ENCODE data around the gene GRM2.

The GRM2 gene

DNA sequence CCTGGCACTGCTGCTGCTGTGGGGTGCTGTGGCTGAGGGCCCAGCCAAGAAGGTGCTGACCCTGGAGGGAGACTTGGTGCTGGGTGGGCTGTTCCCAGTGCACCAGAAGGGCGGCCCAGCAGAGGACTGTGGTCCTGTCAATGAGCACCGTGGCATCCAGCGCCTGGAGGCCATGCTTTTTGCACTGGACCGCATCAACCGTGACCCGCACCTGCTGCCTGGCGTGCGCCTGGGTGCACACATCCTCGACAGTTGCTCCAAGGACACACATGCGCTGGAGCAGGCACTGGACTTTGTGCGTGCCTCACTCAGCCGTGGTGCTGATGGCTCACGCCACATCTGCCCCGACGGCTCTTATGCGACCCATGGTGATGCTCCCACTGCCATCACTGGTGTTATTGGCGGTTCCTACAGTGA is 2.1 kb downstream of the GRM2 start:
- no peak overlapping the region for H3K9ac ChIP-seq (ENCODE audit: low read length)
- no peak overlapping the region for H3K4me3 ChIP-seq (ENCODE audit: low read depth in 1 of 2, low read length in 2 of 2)
- H3K27me3 ChIP-seq (ENCODE audit: control insufficient read depth in 1 of 2, insufficient read depth in 2 of 2, low read length in 2 of 2) = peaks cover 0 to 11% of the 10 kb centered on the region in 2 donors
- H3K27ac ChIP-seq (ENCODE audit: low read depth, low read length) = no peak overlapping the region
- no peaks in the 10 kb centered on the region for H3K4me1 ChIP-seq (ENCODE audit: insufficient read depth, low read length)
- no peaks in the 10 kb centered on the region for H3K9me3 ChIP-seq (ENCODE audit: low read length)
- peaks cover 7% of the 10 kb centered on the region for H3K36me3 ChIP-seq (ENCODE audit: insufficient read depth, low read length)

GRCh38 chr3:51709675-51710074 is 2.8 kb downstream of the GRM2 start:
- Histone ChIP-seq H3K4me3 (ENCODE audit: low read depth in 1 of 2, low read length in 2 of 2) (no peak overlapping the region), H3K9ac (ENCODE audit: low read length) (no peak overlapping the region), H3K27ac (ENCODE audit: low read depth, low read length) (no peak overlapping the region), H3K27me3 (ENCODE audit: control insufficient read depth in 1 of 2, insufficient read depth in 2 of 2, low read length in 2 of 2) (peaks cover 0 to 11% of the 10 kb centered on the region in 2 donors), H3K4me1 (ENCODE audit: insufficient read depth, low read length) (no peaks in the 10 kb centered on the region), H3K36me3 (ENCODE audit: insufficient read depth, low read length) (peaks cover 2% of the 10 kb centered on the region), H3K9me3 (ENCODE audit: low read length) (no peaks in the 10 kb centered on the region)

DNA sequence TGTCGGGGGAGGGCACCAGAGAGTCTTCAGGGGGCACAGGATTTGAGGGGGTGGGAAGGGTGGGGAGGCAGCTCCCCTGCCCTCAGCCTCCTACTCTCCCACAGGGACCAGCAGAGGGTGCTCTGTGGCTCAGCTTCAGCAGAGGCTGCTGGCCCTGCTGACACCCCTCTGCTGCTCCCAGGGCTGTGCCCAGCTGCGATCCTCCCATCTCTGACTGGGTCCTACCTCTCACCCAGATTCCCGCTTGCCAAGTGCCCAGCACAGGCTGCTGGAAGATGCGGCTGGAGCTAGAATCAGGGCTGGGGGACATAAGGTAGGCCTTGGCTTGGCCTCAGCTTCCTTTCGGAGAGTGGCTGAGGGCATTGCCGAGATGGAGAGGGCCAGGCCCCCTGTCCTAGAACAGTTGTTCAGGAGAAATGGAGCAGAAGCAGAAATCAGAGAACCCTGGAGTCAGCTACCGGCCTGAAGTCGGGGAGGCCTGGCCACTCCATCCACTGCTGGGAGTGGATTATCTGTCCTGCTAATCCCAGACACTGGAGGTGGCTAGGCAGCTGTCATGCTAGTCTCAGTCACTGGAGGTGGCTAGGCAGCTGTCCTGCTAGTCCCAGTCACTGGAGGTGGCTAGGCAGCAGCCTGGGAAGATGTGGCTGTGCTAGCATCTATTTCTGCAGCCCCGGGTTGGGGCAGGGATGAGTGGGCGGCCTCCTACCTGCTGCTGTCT is 3.9 kb downstream of the GRM2 start:
- Histone ChIP-seq H3K36me3 (ENCODE audit: insufficient read depth, low read length) (no peaks in the 10 kb centered on the region), H3K9ac (ENCODE audit: low read length) (no peak overlapping the region), H3K27me3 (ENCODE audit: control insufficient read depth in 1 of 2, insufficient read depth in 2 of 2, low read length in 2 of 2) (peaks cover 0 to 11% of the 10 kb centered on the region in 2 donors), H3K4me3 (ENCODE audit: low read depth in 1 of 2, low read length in 2 of 2) (no peak overlapping the region), H3K4me1 (ENCODE audit: insufficient read depth, low read length) (no peaks in the 10 kb centered on the region), H3K9me3 (ENCODE audit: low read length) (no peaks in the 10 kb centered on the region), H3K27ac (ENCODE audit: low read depth, low read length) (no peak overlapping the region)

GRCh38 chr3:51711352-51712037 is 4.6 kb downstream of the GRM2 start:
- Histone ChIP-seq H3K9me3 (ENCODE audit: low read length) (no peaks in the 10 kb centered on the region), H3K4me1 (ENCODE audit: insufficient read depth, low read length) (no peaks in the 10 kb centered on the region), H3K36me3 (ENCODE audit: insufficient read depth, low read length) (no peaks in the 10 kb centered on the region), H3K9ac (ENCODE audit: low read length) (no peak overlapping the region), H3K27ac (ENCODE audit: low read depth, low read length) (no peak overlapping the region), H3K27me3 (ENCODE audit: control insufficient read depth in 1 of 2, insufficient read depth in 2 of 2, low read length in 2 of 2) (peaks cover 0 to 11% of the 10 kb centered on the region in 2 donors), H3K4me3 (ENCODE audit: low read depth in 1 of 2, low read length in 2 of 2) (no peak overlapping the region)

DNA sequence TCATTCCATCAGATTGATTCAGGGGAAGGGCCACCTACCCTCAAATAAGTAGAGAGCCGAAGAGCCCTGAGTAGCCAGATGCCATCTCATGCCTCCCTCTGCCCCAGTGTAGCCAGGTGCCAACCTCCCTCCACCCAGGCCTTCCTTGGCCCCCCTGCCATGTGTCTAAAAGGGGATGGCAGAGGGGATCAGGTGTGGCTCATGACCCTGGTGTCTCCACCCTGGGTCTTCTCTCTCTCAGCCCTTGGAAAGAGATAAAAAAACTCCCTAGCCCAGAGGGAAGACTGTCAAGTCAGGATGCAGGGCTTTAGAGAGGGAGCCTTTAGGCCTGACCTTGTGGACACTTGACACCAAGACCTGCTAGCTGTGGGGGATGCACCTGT is 5.2 kb downstream of the GRM2 start:
- no peaks in the 10 kb centered on the region for H3K9me3 ChIP-seq (ENCODE audit: low read length)
- H3K4me1 ChIP-seq (ENCODE audit: insufficient read depth, low read length) = no peaks in the 10 kb centered on the region
- H3K27ac ChIP-seq (ENCODE audit: low read depth, low read length) = no peak overlapping the region
- H3K36me3 ChIP-seq (ENCODE audit: insufficient read depth, low read length) = no peaks in the 10 kb centered on the region
- H3K9ac ChIP-seq (ENCODE audit: low read length) = no peak overlapping the region
- no peak overlapping the region for H3K4me3 ChIP-seq (ENCODE audit: low read depth in 1 of 2, low read length in 2 of 2)
- peaks cover 0 to 11% of the 10 kb centered on the region in 2 donors for H3K27me3 ChIP-seq (ENCODE audit: control insufficient read depth in 1 of 2, insufficient read depth in 2 of 2, low read length in 2 of 2)

- no peak overlapping the region for H3K4me3 ChIP-seq (ENCODE audit: low read depth in 1 of 2, low read length in 2 of 2)
- peaks cover 3 to 7% of the 10 kb centered on the region in 2 donors for H3K27me3 ChIP-seq (ENCODE audit: control insufficient read depth in 1 of 2, insufficient read depth in 2 of 2, low read length in 2 of 2)
- no peak overlapping the region for H3K9ac ChIP-seq (ENCODE audit: low read length)
- no peak overlapping the region for H3K27ac ChIP-seq (ENCODE audit: low read depth, low read length)
- H3K9me3 ChIP-seq (ENCODE audit: low read length) = no peaks in the 10 kb centered on the region
- H3K36me3 ChIP-seq (ENCODE audit: insufficient read depth, low read length) = no peaks in the 10 kb centered on the region
- H3K4me1 ChIP-seq (ENCODE audit: insufficient read depth, low read length) = no peaks in the 10 kb centered on the region
Observed at GRCh38 chr3:51712511-51712931, 5.7 kb downstream of the GRM2 start.

DNA sequence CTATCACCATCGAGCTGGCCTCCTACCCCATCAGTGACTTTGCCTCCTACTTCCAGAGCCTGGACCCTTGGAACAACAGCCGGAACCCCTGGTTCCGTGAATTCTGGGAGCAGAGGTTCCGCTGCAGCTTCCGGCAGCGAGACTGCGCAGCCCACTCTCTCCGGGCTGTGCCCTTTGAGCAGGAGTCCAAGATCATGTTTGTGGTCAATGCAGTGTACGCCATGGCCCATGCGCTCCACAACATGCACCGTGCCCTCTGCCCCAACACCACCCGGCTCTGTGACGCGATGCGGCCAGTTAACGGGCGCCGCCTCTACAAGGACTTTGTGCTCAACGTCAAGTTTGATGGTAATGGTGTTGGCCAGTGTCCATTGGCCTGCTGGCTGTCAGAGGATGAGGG is 6.1 kb downstream of the GRM2 start:
- no peak overlapping the region for H3K9ac ChIP-seq (ENCODE audit: low read length)
- no peaks in the 10 kb centered on the region for H3K36me3 ChIP-seq (ENCODE audit: insufficient read depth, low read length)
- H3K9me3 ChIP-seq (ENCODE audit: low read length) = no peaks in the 10 kb centered on the region
- H3K4me3 ChIP-seq (ENCODE audit: low read depth in 1 of 2, low read length in 2 of 2) = no peak overlapping the region
- H3K4me1 ChIP-seq (ENCODE audit: insufficient read depth, low read length) = no peaks in the 10 kb centered on the region
- H3K27ac ChIP-seq (ENCODE audit: low read depth, low read length) = no peak overlapping the region
- H3K27me3 ChIP-seq (ENCODE audit: control insufficient read depth in 1 of 2, insufficient read depth in 2 of 2, low read length in 2 of 2) = peaks cover 3 to 5% of the 10 kb centered on the region in 2 donors

GRCh38 chr3:51715231-51715976 is 8.5 kb downstream of the GRM2 start:
- Histone ChIP-seq H3K27me3 (ENCODE audit: control insufficient read depth in 1 of 2, insufficient read depth in 2 of 2, low read length in 2 of 2) (peaks cover 3 to 6% of the 10 kb centered on the region in 2 donors), H3K9ac (ENCODE audit: low read length) (no peak overlapping the region), H3K4me3 (ENCODE audit: low read depth in 1 of 2, low read length in 2 of 2) (no peak overlapping the region), H3K36me3 (ENCODE audit: insufficient read depth, low read length) (no peaks in the 10 kb centered on the region), H3K9me3 (ENCODE audit: low read length) (no peaks in the 10 kb centered on the region), H3K4me1 (ENCODE audit: insufficient read depth, low read length) (no peaks in the 10 kb centered on the region), H3K27ac (ENCODE audit: low read depth, low read length) (no peak overlapping the region)

DNA sequence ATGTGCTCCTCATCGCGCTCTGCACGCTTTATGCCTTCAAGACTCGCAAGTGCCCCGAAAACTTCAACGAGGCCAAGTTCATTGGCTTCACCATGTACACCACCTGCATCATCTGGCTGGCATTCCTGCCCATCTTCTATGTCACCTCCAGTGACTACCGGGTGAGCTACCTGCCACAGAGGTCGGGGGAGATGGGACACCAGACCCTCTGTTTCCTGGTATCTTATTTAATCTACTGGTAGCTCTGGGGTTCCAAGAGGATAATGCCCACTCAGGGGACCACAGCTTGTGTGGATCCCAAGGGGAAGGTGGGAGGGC is 9.1 kb downstream of the GRM2 start:
- Histone ChIP-seq H3K4me3 (ENCODE audit: low read depth in 1 of 2, low read length in 2 of 2) (no peak overlapping the region), H3K27me3 (ENCODE audit: control insufficient read depth in 1 of 2, insufficient read depth in 2 of 2, low read length in 2 of 2) (peaks cover 3 to 6% of the 10 kb centered on the region in 2 donors), H3K9me3 (ENCODE audit: low read length) (no peaks in the 10 kb centered on the region), H3K27ac (ENCODE audit: low read depth, low read length) (no peak overlapping the region), H3K36me3 (ENCODE audit: insufficient read depth, low read length) (no peaks in the 10 kb centered on the region), H3K9ac (ENCODE audit: low read length) (no peak overlapping the region), H3K4me1 (ENCODE audit: insufficient read depth, low read length) (no peaks in the 10 kb centered on the region)

DNA sequence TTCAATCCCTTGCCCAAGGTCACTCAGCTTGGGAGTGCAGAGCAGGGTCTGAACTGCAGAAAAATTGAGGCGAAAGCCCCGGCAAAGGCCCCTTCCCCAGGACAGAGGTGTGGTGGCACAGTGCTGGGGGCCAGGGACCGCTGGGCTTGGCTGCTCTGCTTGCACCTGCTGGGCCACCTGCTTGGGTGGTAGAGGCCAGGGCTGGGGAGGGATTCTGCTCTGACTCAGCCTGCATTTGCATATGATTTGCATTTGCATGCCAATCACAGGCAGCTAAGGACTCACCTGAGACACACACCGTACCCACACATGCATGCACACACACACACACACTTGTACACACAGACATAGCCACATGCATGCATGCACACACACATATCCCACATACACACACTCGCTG is 9.9 kb downstream of the GRM2 start:
- no peak overlapping the region for H3K27ac ChIP-seq (ENCODE audit: low read depth, low read length)
- H3K4me3 ChIP-seq (ENCODE audit: low read depth in 1 of 2, low read length in 2 of 2) = no peak overlapping the region
- H3K27me3 ChIP-seq (ENCODE audit: control insufficient read depth in 1 of 2, insufficient read depth in 2 of 2, low read length in 2 of 2) = peaks cover 3 to 6% of the 10 kb centered on the region in 2 donors
- no peaks in the 10 kb centered on the region for H3K9me3 ChIP-seq (ENCODE audit: low read length)
- H3K4me1 ChIP-seq (ENCODE audit: insufficient read depth, low read length) = no peaks in the 10 kb centered on the region
- no peak overlapping the region for H3K9ac ChIP-seq (ENCODE audit: low read length)
- H3K36me3 ChIP-seq (ENCODE audit: insufficient read depth, low read length) = no peaks in the 10 kb centered on the region

- H3K36me3 ChIP-seq (ENCODE audit: insufficient read depth, low read length) = no peaks in the 10 kb centered on the region
- H3K9me3 ChIP-seq (ENCODE audit: low read length) = no peaks in the 10 kb centered on the region
- H3K4me3 ChIP-seq (ENCODE audit: low read depth in 1 of 2, low read length in 2 of 2) = no peak overlapping the region
- H3K9ac ChIP-seq (ENCODE audit: low read length) = no peak overlapping the region
- H3K27ac ChIP-seq (ENCODE audit: low read depth, low read length) = no peak overlapping the region
- H3K4me1 ChIP-seq (ENCODE audit: insufficient read depth, low read length) = no peaks in the 10 kb centered on the region
- peaks cover 3 to 6% of the 10 kb centered on the region in 2 donors for H3K27me3 ChIP-seq (ENCODE audit: control insufficient read depth in 1 of 2, insufficient read depth in 2 of 2, low read length in 2 of 2)
Observed at GRCh38 chr3:51717446-51717845, 10.6 kb downstream of the GRM2 start.

Measured in muscle layer of colon (tissue), 2 donors.